Bronchial epithelial cell (primary cell): ENCODE data around the gene TADA2B. TPM values are rescaled to one million over a fixed set of nuclear protein-coding genes. Genes with fewer than 3 reads are reported as not detected.

Experiments used
- DNase-seq: peaks from one replicate; pipeline ENCODE4 v3.0.0-alpha.2; 2010; ENCODE audit warnings: low read depth
- FAIRE-seq: peaks from 2 replicates; lab custom pipeline; 2011; peaks lifted over from hg19 to GRCh38; lab: Jason Lieb, UNC
- H3K27me3 ChIP-seq: 2 replicates; pipeline ENCODE4 v1.5.1; 2011; ENCODE audit warnings: low read length; ENCODE audit not compliant: control insufficient read depth, insufficient read depth
- H3K36me3 ChIP-seq: 2 replicates; pipeline ENCODE4 v1.5.1; 2011; ENCODE audit warnings: low read length; ENCODE audit not compliant: control insufficient read depth, insufficient read depth
- H3K4me3 ChIP-seq: 2 replicates; pipeline ENCODE4 v1.5.1; 2011; ENCODE audit warnings: mild to moderate bottlenecking, low read depth, low read length, control low read depth
- total RNA-seq: library from RNA; depleted of rRNA; stranded (reverse); fragments of >200 nt; gene quantifications from 2 replicates; pipeline ENCODE4 v1.2.1, GENCODE V29; 2014
- TF ChIP-seq, protein P1 (sequence below): IDR thresholded peaks from 2 replicates; pipeline ENCODE4 v1.5.1; 2011; ENCODE audit warnings: mild to moderate bottlenecking, moderate library complexity, low read length, control low read depth, inconsistent platforms; ENCODE audit not compliant: insufficient read depth, severe bottlenecking

Gene TADA2B
- total RNA-seq, 1 donor from 2014 or later, result 12.1 TPM

DNA sequence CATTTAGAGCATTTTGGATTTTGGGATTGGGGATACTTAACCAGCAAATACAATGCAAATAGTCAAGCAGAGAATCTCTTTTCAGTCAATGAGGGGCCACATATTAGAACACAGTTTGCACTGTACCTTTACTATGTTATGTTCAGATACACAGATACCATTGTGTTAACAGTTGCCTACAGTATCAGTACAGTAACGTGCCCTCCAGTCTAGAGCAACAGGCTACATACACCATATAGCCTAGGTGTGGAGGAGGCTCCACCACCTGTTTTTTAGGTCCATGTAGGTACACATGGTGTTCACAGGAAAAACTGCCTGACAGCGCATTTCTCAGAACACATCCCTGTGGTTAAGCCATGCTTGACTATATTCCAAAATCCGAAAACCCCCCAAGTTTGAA is 15.6 kb downstream of the TADA2B start:
- Histone ChIP-seq H3K27me3 (no peaks in the 10 kb centered on the region), H3K36me3 (peaks cover 26% of the 10 kb centered on the region)

DNA sequence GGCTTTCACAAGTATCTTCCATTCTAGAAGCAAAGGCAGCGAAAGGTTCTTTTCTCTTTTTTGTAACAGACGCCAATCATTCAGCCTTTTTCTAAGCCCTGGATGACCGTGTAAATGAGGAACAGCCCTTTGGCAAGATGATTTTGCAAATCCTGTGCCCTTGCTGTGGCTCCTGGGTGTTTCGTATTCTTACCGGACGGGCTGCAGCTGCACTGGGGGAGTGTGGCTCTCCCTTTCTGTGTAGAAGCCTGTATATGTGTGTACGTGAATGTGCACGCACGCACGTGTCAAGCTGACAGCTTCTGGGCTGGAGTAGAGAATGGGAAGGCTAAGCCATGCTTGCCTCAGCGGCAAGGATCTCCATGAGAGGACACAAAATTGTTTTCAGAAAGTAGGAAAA is 16.5 kb downstream of the TADA2B start:
- DNase-seq, result no peak

More for the DNA sequence above, 15.6 kb downstream of the TADA2B start:
- no peak for FAIRE-seq
- no peak for DNase-seq
- TF ChIP-seq, protein P1, sequence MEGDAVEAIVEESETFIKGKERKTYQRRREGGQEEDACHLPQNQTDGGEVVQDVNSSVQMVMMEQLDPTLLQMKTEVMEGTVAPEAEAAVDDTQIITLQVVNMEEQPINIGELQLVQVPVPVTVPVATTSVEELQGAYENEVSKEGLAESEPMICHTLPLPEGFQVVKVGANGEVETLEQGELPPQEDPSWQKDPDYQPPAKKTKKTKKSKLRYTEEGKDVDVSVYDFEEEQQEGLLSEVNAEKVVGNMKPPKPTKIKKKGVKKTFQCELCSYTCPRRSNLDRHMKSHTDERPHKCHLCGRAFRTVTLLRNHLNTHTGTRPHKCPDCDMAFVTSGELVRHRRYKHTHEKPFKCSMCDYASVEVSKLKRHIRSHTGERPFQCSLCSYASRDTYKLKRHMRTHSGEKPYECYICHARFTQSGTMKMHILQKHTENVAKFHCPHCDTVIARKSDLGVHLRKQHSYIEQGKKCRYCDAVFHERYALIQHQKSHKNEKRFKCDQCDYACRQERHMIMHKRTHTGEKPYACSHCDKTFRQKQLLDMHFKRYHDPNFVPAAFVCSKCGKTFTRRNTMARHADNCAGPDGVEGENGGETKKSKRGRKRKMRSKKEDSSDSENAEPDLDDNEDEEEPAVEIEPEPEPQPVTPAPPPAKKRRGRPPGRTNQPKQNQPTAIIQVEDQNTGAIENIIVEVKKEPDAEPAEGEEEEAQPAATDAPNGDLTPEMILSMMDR, result no peak
- no peak overlapping the region for H3K4me3 ChIP-seq

DNA sequence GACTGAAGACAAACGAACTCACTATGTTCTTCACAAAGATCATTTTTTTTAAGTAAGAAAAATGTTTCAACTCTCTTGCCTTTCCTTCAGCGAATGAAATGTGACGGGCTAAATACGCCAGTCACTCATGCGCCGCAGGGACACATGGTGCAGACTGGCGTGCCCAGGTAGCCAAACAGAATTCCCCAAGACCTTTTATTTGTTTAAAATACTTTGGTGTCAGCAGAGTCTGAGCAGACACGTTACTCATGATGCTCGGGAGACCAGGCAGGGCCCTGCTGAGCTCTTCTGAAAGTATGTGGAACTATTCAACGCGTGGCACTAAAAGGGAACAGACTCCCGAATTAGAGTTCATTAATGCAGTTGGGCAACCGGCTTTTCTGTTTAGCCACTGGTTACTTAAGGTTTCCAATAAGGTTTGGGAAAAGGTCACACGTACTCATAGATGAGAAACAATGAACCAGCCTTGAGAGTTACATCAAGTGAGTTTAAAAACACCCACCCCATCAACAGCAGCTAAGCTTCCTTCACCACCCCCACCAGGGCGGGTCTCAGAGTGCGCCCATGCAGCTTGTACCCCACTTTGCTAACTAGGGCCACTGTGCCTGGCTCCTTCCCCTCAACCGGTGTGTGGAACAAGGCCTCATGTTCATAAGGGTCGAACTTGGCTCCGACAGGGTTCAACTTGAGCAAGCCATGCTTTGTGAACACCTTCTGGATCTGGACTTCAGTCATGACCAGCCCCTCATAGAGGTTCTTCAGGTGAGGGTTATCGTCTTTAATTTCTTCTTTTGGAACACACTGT is 17.4 kb downstream of the TADA2B start:
- no peak for FAIRE-seq
- Histone ChIP-seq H3K4me3 (no peak overlapping the region), H3K27me3 (no peaks in the 10 kb centered on the region), H3K36me3 (peaks cover 29% of the 10 kb centered on the region)
- no peak for DNase-seq
- TF ChIP-seq, protein P1, result no peak

More for the DNA sequence above, 16.5 kb downstream of the TADA2B start:
- peaks cover 30% of the 10 kb centered on the region for H3K36me3 ChIP-seq
- no peak for FAIRE-seq
- TF ChIP-seq, protein P1, result no peak
- no peak overlapping the region for H3K4me3 ChIP-seq
- H3K27me3 ChIP-seq, result no peaks in the 10 kb centered on the region

DNA sequence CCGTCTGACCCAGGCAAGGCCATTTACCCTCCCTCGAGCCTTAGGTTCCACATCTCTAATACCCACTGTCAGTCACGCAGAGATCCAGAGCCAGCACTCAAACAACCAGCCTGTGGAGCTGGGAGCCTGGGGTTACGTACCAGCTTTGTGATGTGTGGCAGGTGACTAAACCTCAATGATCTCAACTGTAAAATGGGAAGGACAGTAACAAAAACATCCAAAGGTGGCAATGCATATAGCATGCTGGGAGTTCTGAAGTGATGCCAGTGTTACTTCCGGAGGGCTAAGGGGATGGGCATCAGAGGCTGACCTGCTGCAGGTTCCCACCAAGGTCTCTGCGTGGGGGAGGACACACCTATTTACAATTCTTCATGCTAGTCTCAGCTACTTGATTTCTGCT is 18.6 kb downstream of the TADA2B start:
- FAIRE-seq (no peak), DNase-seq (no peak)
- H3K27me3 ChIP-seq, result no peaks in the 10 kb centered on the region
- TF ChIP-seq, protein P1, result no peak
- H3K36me3 ChIP-seq, result peaks cover 30% of the 10 kb centered on the region
- no peak overlapping the region for H3K4me3 ChIP-seq

DNA sequence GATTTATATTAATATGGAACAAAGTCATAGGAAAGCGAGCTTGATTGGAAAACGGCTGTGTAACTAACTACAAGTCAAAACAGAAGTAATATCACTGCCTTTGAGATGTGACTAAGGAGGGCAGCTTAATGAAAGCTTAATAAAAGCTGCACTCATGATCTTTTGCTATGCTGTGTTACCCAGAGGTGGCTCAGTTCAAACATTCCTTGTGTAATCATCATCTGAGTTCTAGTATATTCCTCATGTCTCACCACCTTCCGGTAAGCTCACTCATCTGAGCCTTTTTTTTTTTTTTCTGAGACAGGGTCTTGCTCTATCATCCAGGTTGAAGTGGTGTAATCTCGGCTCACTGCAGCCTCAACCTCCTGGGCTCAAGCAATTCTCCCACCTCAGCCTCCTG is 19.6 kb downstream of the TADA2B start:
- FAIRE-seq, result no peak
- peaks cover 30% of the 10 kb centered on the region for H3K36me3 ChIP-seq
- H3K4me3 ChIP-seq, result no peak overlapping the region
- DNase-seq, result no peak
- no peaks in the 10 kb centered on the region for H3K27me3 ChIP-seq
- TF ChIP-seq, protein P1, result no peak
